GM13976 (cell line): Measurements from ENCODE around the gene SHH.

Source experiments
- DNase-seq: peaks from one replicate; pipeline ENCODE4 v3.0.0; 2012; ENCODE audit warnings: low spot score
- CTCF ChIP-seq: IDR thresholded peaks from 2 replicates; pipeline ENCODE4 v1.5.1; 2012; ENCODE audit warnings: borderline replicate concordance, mild to moderate bottlenecking; ENCODE audit not compliant: insufficient read depth; ENCODE audit errors: extremely low read depth, missing control alignments, control extremely low read depth
- in situ Hi-C: fragments of 300-500 bp; cut with MboI; formaldehyde crosslinking; loops from one replicate; pipeline ENCODE4 v1.12.0; 2022; ENCODE audit warnings: low sequenced_read_pairs, mixed read lengths, inconsistent platforms; ENCODE audit not compliant: unreplicated experiment

The SHH gene

GRCh38 chr7:155805826-155806095, 6.5 kb downstream of the SHH start:
- no peak for DNase-seq
- in situ Hi-C loops, result loop anchor here (25.0 kb wide), 1 partner anchor 1007 kb away; no protein-coding TSS in a partner anchor
- TF ChIP-seq CTCF, result no peak

GRCh38 chr7:155804897-155805825, 7.1 kb downstream of the SHH start:
- in situ Hi-C loops, result loop anchor here (25.0 kb wide), 1 partner anchor 1007 kb away; no protein-coding TSS in a partner anchor
- TF ChIP-seq CTCF, result peak; percentile 78

DNA sequence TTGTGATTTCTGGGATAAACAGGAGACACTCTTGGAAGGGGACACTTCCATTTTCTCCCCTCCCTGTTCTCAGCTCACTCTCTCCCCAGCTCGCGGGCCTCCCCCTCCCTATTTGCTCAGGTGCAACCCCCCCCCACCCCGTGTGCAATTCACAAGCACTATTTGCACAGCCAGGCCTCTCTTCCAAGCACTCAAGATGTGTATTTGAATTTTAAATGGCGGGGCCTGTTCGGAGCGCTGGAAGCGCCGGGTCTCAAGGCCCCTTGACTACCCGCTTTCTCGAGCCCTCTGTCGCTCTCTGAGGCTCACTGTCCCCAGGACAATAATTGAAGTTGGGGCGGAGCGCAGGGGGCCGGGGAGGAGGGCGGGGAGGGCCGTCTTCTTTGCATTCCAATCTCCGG, 7.8 kb downstream of the SHH start:
- DNase-seq, result no peak
- TF ChIP-seq CTCF, result no peak
- in situ Hi-C loops, result loop anchor here (25.0 kb wide), 1 partner anchor 1008 kb away; no protein-coding TSS in a partner anchor

More at GRCh38 chr7:155804897-155805825, 7.1 kb downstream of the SHH start:
- DNase-seq, result peak; percentile 85

- no peak for TF ChIP-seq CTCF
- in situ Hi-C loops, result loop anchor here (25.0 kb wide), 1 partner anchor 1009 kb away; no protein-coding TSS in a partner anchor
- DNase-seq, result no peak
Measured at GRCh38 chr7:155803418-155804376, 8.6 kb downstream of the SHH start.

DNA sequence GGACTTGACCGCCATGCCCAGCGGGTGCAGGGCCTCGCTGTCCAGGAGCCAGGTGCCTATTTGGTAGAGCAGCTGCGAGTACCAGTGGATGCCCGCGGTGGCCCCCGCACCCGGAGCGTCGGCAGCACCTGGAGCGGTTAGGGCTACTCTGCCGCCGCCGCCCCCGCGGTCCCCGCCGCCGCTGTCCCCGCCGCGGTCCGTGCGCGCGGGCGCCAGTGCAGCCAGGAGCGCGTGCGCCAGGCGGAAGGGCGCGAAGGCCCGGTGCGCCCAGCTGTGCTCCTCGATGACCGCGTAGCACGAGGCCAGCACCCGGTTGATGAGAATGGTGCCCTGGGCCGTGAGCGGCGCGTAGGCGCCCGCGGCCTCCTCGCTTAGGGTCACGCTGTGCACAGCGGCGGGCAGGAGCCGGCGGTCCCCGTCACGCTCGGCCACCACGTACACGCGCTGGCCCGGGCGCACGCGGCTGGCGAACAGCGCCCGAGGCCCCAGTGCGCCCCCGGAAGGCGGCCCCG, 9.3 kb downstream of the SHH start:
- TF ChIP-seq CTCF, result no peak
- DNase-seq, result no peak
- in situ Hi-C loops, result loop anchor here (25.0 kb wide), 1 partner anchor 1009 kb away; no protein-coding TSS in a partner anchor

DNA sequence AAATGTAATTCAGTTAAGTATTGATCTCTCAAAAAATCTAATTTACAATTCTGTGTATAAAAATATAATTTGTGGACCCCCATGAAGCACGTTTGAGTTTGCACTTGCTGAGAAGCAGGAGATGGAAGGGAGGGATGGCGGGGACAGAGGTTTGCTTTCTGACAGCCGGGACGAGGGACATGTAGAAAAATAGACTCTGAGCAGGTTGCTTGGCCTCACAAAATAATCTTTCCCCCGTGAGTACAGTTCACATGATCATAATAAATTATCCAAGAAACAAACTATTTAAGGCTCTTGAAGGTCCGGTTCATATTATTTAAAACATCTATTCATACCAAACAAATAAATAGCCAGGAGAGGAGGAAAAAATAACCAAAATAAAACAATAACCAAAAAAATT, 10.0 kb downstream of the SHH start:
- in situ Hi-C loops, result loop anchor here (25.0 kb wide), 1 partner anchor 1010 kb away; no protein-coding TSS in a partner anchor
- no peak for DNase-seq
- TF ChIP-seq CTCF, result no peak
